HG03039 (cell line): Measurements from ENCODE around the gene PLSCR2.
"Not testable (repeated sequence)": the region's sequence is repeated elsewhere in the genome, so short reads cannot be mapped to it uniquely, and the experiment has no call there.

Experiments
- ATAC-seq: cut with Tn5 transposase; IDR thresholded peaks from one replicate; pipeline ENCODE4 v1.9.1; 2021; ENCODE audit warnings: mild to moderate bottlenecking, moderate library complexity; ENCODE audit not compliant: unreplicated experiment

PLSCR2 gene, protein sequence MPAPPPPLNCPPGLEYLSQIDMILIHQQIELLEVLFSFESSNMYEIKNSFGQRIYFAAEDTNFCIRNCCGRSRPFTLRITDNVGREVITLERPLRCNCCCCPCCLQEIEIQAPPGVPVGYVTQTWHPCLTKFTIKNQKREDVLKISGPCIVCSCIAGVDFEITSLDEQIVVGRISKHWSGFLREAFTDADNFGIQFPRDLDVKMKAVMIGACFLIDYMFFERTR

GRCh38 chr3:146469150-146470017 is at the start of gene PLSCR2:
PLSCR2 (minus strand) TSS chr3:146469561; CDS start chr3:146459904, 9,657 bp downstream.
- peak; percentile 99 for ATAC-seq

GRCh38 chr3:146517684-146518435 is 48.5 kb upstream of the PLSCR2 start:
- ATAC-seq: no peak

GRCh38 chr3:146513386-146514051 is 44.2 kb upstream of the PLSCR2 start:
- ATAC-seq: no peak

DNA sequence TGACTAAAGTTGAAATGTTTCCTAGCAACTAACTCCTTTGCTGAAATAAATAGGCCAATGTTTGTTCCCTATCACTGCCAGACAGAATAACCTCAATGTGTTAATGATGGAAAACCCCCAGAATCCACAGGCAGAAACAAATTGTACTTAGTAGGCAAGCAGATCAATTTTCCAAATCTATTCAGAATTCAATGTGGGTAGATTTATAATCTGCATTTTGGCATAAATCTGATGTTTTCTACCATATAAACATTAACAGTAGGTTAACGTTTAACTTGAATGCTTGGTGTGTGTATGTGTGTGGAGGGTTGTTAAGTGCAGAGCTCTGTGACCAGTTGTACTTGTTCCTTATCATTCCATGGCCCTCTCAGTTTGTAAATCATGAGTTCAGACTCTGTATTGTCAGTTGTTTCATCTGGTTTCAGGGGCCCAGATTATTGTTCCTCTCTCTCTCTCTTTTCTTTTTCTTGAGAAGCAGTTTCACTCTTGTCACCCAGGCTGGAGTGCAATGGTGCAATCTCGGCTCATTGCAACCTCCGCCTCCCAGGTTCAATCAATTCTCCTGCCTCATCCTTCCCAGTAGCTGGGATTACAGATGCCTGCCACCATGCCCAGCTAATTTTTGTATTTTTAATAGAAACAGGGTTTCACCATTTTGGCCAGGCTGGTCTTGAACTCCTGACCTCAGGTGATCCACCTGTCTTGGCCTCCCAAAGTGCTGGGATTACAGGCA is 42.2 kb upstream of the PLSCR2 start:
- ATAC-seq: no peak

- no peak for ATAC-seq
Measured at GRCh38 chr3:146507331-146508120, 38.2 kb upstream of the PLSCR2 start.

- ATAC-seq: no peak
Measured at GRCh38 chr3:146505516-146505915, 36.2 kb upstream of the PLSCR2 start.

DNA sequence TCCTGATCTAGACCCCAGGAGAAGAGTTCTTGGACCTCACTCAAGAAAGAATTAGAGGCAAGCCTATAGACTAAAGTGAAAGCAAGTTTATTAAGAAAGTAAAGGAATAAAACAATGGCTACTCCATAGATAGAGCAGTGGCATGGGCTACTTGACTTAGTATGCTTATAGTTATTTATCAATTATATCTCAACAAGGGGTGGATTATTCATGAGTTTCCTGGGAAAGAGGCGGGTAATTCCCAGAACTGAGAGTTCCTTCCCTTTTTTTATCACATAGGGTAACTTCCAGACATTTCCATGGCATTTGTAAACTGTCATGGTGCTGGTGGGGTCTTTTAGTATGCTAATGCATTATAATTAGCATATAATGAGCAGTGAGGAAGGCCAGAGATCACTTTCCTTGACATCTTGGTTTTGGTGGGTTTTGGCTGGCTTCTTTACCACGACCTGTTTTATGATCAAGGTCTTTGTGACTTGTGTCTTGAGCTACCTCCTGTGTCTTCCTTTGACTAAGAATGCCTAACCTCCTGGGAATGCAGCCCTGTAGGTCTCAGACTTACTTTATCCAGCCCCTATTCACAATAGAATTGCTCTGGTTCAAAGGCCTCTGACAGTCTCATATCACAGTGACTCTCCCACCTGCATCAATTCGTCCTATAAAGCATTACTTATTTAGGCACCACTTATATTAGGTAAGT is 35.3 kb upstream of the PLSCR2 start:
- no peak for ATAC-seq

DNA sequence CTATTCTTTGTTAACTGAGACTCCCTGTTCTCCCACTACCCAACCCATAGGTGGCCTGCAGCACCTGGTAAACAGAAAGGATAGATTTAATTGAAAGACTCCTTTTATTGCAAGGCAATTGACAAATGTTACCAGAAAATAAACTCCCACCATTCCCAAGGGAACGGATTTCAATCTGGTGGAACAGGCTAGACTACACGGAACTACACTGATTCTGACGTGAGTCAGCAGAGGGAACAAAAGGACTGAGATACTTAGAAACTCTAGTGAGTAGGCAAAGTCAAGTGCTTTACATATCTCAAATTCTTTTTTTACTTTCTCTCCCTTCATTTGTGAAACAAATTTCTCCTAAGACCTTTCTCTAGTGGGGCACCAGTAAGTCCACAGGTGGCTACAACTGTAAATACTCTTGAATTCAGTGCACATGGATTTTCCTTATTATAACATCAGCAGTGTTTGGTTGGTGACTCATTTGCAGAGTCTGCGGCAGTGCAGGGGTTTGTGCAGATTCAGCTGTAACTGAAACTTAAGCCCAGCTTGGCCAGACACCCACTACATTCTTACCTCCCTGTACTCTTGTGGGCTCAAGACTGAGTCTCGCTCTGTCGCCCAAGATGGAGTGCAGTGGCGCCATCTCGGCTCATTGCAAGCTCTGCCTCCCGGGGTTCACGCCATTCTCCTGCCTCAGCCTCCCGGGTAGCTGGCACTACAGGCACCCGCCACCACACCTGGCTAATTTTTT is 34.3 kb upstream of the PLSCR2 start:
- peak; percentile 97 for ATAC-seq

DNA sequence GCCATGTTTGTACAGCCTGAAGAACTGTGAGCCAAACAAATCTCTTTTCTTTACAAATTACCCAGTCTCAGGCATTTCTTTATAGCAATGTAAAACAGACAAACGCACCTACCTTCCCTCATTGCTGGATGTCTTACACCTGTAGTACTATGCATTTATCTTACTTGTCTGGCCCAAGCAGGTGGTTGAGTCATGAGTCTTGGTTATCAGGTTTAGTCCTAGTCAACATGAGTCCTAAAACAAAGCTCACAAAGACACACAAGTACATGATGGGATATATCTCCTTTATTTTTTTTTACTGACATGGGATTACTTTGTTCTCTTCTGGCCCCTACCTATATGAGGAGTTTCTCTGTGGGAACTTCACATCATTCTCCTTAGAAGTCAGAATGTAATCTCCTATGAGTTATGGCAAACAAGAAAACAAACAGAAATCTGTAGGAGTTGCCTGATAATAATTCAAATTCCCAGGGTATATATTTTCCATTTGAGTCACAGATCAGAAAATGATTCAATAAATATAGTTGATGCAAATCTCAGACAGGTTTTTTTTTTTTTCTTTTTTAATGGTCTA is 33.6 kb upstream of the PLSCR2 start:
- no peak for ATAC-seq

DNA sequence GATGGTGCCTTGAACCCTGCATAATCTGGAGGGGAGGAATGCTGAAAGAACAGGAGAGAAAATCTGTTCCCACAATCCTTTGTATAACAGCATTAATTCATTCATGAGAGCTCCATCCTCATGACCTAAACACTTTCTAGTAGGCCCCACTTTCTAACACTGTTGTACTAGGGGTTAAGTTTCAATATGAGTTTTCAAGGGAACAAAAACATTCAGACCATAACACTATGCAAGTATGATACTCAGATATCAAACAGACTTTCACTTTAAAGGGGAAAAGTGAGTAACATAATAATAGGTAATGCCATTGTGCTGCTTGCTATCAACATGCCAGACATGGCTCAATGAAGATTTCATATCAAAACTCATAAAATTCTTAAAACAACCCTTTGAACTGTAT is 32.4 kb upstream of the PLSCR2 start:
- ATAC-seq: no peak

DNA sequence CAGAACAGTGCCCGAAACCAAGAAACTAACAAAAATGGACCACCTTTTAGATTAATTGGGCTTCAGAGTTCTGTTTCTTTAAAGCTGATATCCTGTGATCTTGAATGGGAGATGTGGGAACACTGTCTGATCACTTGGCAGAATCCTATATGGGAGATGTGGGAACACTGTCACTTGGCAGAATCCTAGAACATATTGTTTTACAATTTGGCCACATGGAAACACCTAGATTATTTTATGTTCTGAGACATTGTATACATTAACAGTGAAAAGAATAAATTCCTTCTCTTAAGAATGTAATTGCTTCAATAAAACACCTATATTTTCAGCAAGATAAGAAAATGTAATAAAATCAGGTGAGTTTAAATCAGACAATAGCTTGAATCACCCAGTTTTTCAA is 30.3 kb upstream of the PLSCR2 start:
- ATAC-seq: no peak

- ATAC-seq: no peak
Measured at GRCh38 chr3:146498002-146498736, 28.8 kb upstream of the PLSCR2 start.

DNA sequence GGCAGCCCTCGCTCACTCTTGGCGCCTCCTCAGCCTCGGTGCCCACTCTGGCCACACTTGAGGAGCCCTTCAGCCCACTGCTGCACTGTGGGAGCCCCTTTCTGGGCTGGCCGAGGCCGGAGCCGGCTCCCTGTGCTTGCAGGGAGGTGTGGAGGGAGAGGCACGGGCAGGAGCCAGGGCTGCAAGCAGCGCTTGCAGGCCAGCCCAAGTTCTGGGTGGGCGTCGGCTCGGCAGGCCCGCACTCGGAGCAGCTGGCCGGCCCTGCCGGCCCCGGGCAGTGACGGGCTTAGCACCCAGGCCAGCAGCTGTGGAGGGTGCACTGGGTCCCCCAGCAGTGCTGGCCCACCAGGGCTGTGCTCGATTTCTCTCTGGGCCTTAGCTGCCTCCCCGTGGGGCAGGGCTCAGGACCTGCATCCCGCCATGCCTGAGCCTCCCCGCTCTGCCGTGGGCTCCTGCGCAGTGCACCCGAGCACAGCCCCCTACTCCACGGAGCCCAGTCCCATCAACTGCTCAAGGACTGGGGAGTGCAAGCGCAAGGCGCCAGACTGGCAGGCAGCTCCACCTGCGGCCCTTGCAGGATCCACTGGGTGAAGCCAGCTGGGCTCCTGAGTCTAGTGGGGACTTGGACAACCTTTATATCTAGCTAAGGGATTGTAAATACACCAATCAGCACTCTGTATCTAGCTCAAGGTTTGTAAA is 27.9 kb upstream of the PLSCR2 start:
- ATAC-seq: not testable (repeated sequence)

GRCh38 chr3:146496726-146497125 is 27.4 kb upstream of the PLSCR2 start:
- no peak for ATAC-seq

- ATAC-seq: no peak
Measured at GRCh38 chr3:146496251-146496650, 26.9 kb upstream of the PLSCR2 start.

DNA sequence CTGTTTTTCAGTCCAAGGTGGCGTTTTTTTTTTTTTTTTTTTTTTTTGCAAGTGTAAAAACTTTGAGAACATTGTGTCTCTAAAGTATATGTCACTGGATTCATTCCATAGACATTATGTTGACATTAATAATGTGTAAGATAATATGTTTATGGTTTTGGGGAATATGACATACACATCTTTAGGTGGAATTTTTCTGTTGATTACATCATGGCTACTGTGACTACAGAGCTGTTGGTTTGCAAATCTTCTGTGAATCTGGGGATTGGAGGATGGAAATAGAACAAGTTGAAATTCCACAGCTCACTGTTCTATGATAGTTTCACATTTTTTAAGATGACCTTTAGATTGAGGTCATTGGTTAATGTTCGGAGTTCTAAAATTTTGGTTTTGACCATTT is 24.4 kb upstream of the PLSCR2 start:
- ATAC-seq: no peak

DNA sequence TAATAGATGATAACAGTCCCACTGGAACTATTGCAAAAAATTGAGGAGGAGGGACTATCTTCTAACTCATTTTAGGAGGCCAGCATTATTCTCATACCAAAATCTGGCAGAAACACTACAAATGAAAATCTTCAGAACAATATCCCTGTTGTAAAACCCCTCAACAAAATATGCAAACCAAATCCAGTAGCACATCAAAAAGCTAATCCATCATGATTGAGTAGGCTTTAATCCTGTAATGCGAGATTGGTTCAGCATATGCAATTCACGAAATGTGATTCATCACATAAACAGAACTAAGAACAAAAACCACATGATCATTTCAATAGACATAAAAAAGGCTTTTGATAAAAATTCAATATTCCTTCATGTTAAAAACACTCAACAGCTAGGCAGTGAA is 23.9 kb upstream of the PLSCR2 start:
- ATAC-seq: no peak
